GM12878 (cell line): Measurements from ENCODE around the gene SLC38A2.

Experiments
- TF ChIP-seq, protein P1 (sequence below), 3 experiments: IDR thresholded peaks in 2 of 3; conservative IDR thresholded peaks in 1 of 3; 2 replicates each; pipeline ENCODE4 v1.5.1; 2011; ENCODE audit warnings: low read depth in 3 of 3, low read length in 3 of 3, mild to moderate bottlenecking in 3 of 3, control low read depth in 2 of 3, moderate library complexity in 2 of 3, inconsistent platforms in 1 of 3, mixed read lengths in 1 of 3; ENCODE audit not compliant: control insufficient read depth in 2 of 3, insufficient read depth in 1 of 3; ENCODE audit errors: extremely low read depth in 1 of 3
- TF ChIP-seq, protein P2 (sequence below): fragments of 450-650 bp; IDR thresholded peaks from 2 replicates; pipeline ENCODE4 v1.6.1; 2016; ENCODE audit warnings: mild to moderate bottlenecking, moderate library complexity, borderline replicate concordance
- TF ChIP-seq, protein P3 (sequence below): IDR thresholded peaks from 2 replicates; pipeline ENCODE4 v1.6.1; 2012; ENCODE audit warnings: mild to moderate bottlenecking, low read depth, low read length

DNA sequence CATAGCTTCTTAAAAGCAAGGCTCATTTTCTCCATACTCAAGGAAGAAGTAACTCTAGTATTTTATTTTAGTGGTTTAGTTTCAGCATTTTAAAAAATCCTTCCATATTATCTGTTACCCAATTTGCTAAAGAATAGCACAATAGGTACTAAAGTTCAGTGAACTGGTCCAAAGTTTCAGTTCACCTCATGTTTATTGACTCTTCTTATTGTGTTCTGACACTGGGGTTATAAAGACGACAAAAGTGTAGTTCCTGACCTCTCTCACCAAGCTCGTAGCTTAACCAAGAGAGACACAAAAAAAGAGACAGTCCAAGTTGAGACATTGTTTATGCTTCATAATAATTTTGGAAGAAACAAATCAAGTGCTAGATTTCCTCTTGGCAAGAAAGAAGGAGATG, 40.8 kb upstream of the SLC38A2 start:
- TF ChIP-seq, protein P1, sequence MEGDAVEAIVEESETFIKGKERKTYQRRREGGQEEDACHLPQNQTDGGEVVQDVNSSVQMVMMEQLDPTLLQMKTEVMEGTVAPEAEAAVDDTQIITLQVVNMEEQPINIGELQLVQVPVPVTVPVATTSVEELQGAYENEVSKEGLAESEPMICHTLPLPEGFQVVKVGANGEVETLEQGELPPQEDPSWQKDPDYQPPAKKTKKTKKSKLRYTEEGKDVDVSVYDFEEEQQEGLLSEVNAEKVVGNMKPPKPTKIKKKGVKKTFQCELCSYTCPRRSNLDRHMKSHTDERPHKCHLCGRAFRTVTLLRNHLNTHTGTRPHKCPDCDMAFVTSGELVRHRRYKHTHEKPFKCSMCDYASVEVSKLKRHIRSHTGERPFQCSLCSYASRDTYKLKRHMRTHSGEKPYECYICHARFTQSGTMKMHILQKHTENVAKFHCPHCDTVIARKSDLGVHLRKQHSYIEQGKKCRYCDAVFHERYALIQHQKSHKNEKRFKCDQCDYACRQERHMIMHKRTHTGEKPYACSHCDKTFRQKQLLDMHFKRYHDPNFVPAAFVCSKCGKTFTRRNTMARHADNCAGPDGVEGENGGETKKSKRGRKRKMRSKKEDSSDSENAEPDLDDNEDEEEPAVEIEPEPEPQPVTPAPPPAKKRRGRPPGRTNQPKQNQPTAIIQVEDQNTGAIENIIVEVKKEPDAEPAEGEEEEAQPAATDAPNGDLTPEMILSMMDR (IDR thresholded peaks at IDR 0.05 in 2 of 3, conservative IDR thresholded peaks at IDR 0.05 in 1 of 3; ENCODE audit: control insufficient read depth in 2 of 3, extremely low read depth in 1 of 3, insufficient read depth in 1 of 3, low read depth in 3 of 3, low read length in 3 of 3), result no peak
- TF ChIP-seq, protein P2, sequence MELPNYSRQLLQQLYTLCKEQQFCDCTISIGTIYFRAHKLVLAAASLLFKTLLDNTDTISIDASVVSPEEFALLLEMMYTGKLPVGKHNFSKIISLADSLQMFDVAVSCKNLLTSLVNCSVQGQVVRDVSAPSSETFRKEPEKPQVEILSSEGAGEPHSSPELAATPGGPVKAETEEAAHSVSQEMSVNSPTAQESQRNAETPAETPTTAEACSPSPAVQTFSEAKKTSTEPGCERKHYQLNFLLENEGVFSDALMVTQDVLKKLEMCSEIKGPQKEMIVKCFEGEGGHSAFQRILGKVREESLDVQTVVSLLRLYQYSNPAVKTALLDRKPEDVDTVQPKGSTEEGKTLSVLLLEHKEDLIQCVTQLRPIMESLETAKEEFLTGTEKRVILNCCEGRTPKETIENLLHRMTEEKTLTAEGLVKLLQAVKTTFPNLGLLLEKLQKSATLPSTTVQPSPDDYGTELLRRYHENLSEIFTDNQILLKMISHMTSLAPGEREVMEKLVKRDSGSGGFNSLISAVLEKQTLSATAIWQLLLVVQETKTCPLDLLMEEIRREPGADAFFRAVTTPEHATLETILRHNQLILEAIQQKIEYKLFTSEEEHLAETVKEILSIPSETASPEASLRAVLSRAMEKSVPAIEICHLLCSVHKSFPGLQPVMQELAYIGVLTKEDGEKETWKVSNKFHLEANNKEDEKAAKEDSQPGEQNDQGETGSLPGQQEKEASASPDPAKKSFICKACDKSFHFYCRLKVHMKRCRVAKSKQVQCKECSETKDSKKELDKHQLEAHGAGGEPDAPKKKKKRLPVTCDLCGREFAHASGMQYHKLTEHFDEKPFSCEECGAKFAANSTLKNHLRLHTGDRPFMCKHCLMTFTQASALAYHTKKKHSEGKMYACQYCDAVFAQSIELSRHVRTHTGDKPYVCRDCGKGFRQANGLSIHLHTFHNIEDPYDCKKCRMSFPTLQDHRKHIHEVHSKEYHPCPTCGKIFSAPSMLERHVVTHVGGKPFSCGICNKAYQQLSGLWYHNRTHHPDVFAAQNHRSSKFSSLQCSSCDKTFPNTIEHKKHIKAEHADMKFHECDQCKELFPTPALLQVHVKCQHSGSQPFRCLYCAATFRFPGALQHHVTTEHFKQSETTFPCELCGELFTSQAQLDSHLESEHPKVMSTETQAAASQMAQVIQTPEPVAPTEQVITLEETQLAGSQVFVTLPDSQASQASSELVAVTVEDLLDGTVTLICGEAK, result no peak
- TF ChIP-seq, protein P3, sequence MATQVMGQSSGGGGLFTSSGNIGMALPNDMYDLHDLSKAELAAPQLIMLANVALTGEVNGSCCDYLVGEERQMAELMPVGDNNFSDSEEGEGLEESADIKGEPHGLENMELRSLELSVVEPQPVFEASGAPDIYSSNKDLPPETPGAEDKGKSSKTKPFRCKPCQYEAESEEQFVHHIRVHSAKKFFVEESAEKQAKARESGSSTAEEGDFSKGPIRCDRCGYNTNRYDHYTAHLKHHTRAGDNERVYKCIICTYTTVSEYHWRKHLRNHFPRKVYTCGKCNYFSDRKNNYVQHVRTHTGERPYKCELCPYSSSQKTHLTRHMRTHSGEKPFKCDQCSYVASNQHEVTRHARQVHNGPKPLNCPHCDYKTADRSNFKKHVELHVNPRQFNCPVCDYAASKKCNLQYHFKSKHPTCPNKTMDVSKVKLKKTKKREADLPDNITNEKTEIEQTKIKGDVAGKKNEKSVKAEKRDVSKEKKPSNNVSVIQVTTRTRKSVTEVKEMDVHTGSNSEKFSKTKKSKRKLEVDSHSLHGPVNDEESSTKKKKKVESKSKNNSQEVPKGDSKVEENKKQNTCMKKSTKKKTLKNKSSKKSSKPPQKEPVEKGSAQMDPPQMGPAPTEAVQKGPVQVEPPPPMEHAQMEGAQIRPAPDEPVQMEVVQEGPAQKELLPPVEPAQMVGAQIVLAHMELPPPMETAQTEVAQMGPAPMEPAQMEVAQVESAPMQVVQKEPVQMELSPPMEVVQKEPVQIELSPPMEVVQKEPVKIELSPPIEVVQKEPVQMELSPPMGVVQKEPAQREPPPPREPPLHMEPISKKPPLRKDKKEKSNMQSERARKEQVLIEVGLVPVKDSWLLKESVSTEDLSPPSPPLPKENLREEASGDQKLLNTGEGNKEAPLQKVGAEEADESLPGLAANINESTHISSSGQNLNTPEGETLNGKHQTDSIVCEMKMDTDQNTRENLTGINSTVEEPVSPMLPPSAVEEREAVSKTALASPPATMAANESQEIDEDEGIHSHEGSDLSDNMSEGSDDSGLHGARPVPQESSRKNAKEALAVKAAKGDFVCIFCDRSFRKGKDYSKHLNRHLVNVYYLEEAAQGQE, result no peak
